Mucosa of descending colon (tissue), 3 donors: ENCODE data around the gene ANKZF1. TPM values are rescaled to one million over a fixed set of nuclear protein-coding genes. Genes with fewer than 3 reads are reported as not detected.

ENCODE experiments used
- ATAC-seq: fragments of 200-7000 bp; cut with Tn5 transposase; one replicate; pipeline ENCODE4 v1.9.1; 2020; ENCODE audit warnings: mild to moderate bottlenecking, moderate library complexity
- DNase-seq, 3 donors: peaks; one replicate each; pipeline ENCODE4 v3.0.0-alpha.2; 2020
- H3K36me3 ChIP-seq: fragments of 200-600 bp; one replicate; pipeline ENCODE4 v1.8.0; 2021; ENCODE audit warnings: low read depth, mild to moderate bottlenecking
- H3K4me1 ChIP-seq: fragments of 200-600 bp; one replicate; pipeline ENCODE4 v1.8.0; 2021; ENCODE audit warnings: low read depth, mild to moderate bottlenecking
- H3K4me3 ChIP-seq: fragments of 200-600 bp; one replicate; pipeline ENCODE4 v1.8.0; 2021; ENCODE audit warnings: mild to moderate bottlenecking
- H3K9me3 ChIP-seq: fragments of 200-600 bp; one replicate; pipeline ENCODE4 v1.8.0; 2021; ENCODE audit warnings: mild to moderate bottlenecking
- intact Hi-C, 2 donors: fragments of 100-400 bp; cut with DNase I in 1 of 2; cut with micrococcal nuclease in 1 of 2; formaldehyde crosslinking; loops; one replicate each; pipeline versions ENCODE4 v1.11.0 to v1.11.1; 2022; cut with DNase I, micrococcal nuclease
- total RNA-seq, 3 donors: library from RNA; stranded (reverse); fragmentation: NEBNext Ultra II Directional in 2 of 3; extraction: Animal tissue kit (Norgen Biotek cat#: 25700) in 2 of 3; gene quantifications; one replicate each; pipeline versions ENCODE4 v1.2.1 to v1.2.4, GENCODE V29; 2021 to 2023
- TF ChIP-seq, protein P1 (sequence below): fragments of 200-600 bp; IDR thresholded peaks from one replicate; pipeline ENCODE4 v1.8.0; 2022; ENCODE audit warnings: antibody characterized with exemption, mild to moderate bottlenecking
- donor health status: DM: no; HTN: no; CAD: no; lungs with moderate emphysema.
- donor health status: DM: no; HTN: no; CAD: no.
- donor health status: DM: no; HTN: yes; CAD: no.

The ANKZF1 gene
- total RNA-seq, 3 donors from 2014 or later = 38.6 to 65.2 (median 47.1) TPM

GRCh38 chr2:219281588-219281987 is 52.0 kb downstream of the ANKZF1 start:
- peaks cover 18% of the 10 kb centered on the region for H3K4me1 ChIP-seq
- DNase-seq (no peak), ATAC-seq (no peak)
- H3K36me3 ChIP-seq = peaks cover 3% of the 10 kb centered on the region
- TF ChIP-seq, protein P1, sequence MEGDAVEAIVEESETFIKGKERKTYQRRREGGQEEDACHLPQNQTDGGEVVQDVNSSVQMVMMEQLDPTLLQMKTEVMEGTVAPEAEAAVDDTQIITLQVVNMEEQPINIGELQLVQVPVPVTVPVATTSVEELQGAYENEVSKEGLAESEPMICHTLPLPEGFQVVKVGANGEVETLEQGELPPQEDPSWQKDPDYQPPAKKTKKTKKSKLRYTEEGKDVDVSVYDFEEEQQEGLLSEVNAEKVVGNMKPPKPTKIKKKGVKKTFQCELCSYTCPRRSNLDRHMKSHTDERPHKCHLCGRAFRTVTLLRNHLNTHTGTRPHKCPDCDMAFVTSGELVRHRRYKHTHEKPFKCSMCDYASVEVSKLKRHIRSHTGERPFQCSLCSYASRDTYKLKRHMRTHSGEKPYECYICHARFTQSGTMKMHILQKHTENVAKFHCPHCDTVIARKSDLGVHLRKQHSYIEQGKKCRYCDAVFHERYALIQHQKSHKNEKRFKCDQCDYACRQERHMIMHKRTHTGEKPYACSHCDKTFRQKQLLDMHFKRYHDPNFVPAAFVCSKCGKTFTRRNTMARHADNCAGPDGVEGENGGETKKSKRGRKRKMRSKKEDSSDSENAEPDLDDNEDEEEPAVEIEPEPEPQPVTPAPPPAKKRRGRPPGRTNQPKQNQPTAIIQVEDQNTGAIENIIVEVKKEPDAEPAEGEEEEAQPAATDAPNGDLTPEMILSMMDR = no peak
- no peaks in the 10 kb centered on the region for H3K9me3 ChIP-seq
- intact Hi-C loops = no loop called here
- H3K4me3 ChIP-seq = no peak overlapping the region

- no peak for ATAC-seq
- no peaks in the 10 kb centered on the region for H3K9me3 ChIP-seq
- no peak for DNase-seq
- intact Hi-C loops = no loop called here
- TF ChIP-seq, protein P1 = no peak
- no peak overlapping the region for H3K4me3 ChIP-seq
- H3K36me3 ChIP-seq = peaks cover 3% of the 10 kb centered on the region
- H3K4me1 ChIP-seq = peaks cover 18% of the 10 kb centered on the region
Observed at GRCh38 chr2:219282375-219282774, 52.8 kb downstream of the ANKZF1 start.

- H3K36me3 ChIP-seq = peaks cover 3% of the 10 kb centered on the region
- TF ChIP-seq, protein P1 = no peak
- ATAC-seq (no peak), DNase-seq (no peak)
- H3K4me3 ChIP-seq = no peak overlapping the region
- intact Hi-C loops = no loop called here
- H3K4me1 ChIP-seq = peaks cover 14% of the 10 kb centered on the region
- no peaks in the 10 kb centered on the region for H3K9me3 ChIP-seq
Observed at GRCh38 chr2:219282943-219283581, 53.5 kb downstream of the ANKZF1 start.

- DNase-seq (no peak), ATAC-seq (no peak)
- H3K9me3 ChIP-seq = no peaks in the 10 kb centered on the region
- TF ChIP-seq, protein P1 = no peak
- H3K4me1 ChIP-seq = peaks cover 5% of the 10 kb centered on the region
- no peak overlapping the region for H3K4me3 ChIP-seq
- intact Hi-C loops = no loop called here
- no peaks in the 10 kb centered on the region for H3K36me3 ChIP-seq
Observed at GRCh38 chr2:219284501-219285372, 55.1 kb downstream of the ANKZF1 start.

GRCh38 chr2:219285373-219285735 is 55.7 kb downstream of the ANKZF1 start:
- no peak for ATAC-seq
- no peak overlapping the region for H3K4me3 ChIP-seq

More at GRCh38 chr2:219285373-219285735, 55.7 kb downstream of the ANKZF1 start:
- Histone ChIP-seq H3K9me3 (no peaks in the 10 kb centered on the region), H3K4me1 (no peaks in the 10 kb centered on the region), H3K36me3 (no peaks in the 10 kb centered on the region)
- TF ChIP-seq, protein P1 = no peak
- no peak for DNase-seq
- intact Hi-C loops = no loop called here
